GM21447 (cell line): Measurements from ENCODE around the gene CDH4.

Experiments
- ATAC-seq: cut with Tn5 transposase; IDR thresholded peaks from one replicate; pipeline ENCODE4 v1.9.1; 2021; ENCODE audit not compliant: unreplicated experiment

The CDH4 gene

GRCh38 chr20:61891916-61892649 is 640.0 kb downstream of the CDH4 start:
- ATAC-seq: no peak

GRCh38 chr20:61895016-61895415 is 643.0 kb downstream of the CDH4 start:
- no peak for ATAC-seq

- no peak for ATAC-seq
Measured at GRCh38 chr20:61895686-61896057, 643.6 kb downstream of the CDH4 start.

- ATAC-seq: no peak
Measured at GRCh38 chr20:61896058-61896961, 644.2 kb downstream of the CDH4 start.

- no peak for ATAC-seq
Measured at GRCh38 chr20:61897401-61898295, 645.6 kb downstream of the CDH4 start.

- no peak for ATAC-seq
Measured at GRCh38 chr20:61898405-61898804, 646.3 kb downstream of the CDH4 start.

- ATAC-seq: no peak
Measured at GRCh38 chr20:61900011-61900944, 648.2 kb downstream of the CDH4 start.

- ATAC-seq: no peak
Measured at GRCh38 chr20:61900945-61901293, 648.9 kb downstream of the CDH4 start.

- no peak for ATAC-seq
Measured at GRCh38 chr20:61901392-61902220, 649.5 kb downstream of the CDH4 start.

- no peak for ATAC-seq
Measured at GRCh38 chr20:61902221-61902869, 650.3 kb downstream of the CDH4 start.

GRCh38 chr20:61903575-61904340 is 651.7 kb downstream of the CDH4 start:
- no peak for ATAC-seq

- no peak for ATAC-seq
Measured at GRCh38 chr20:61904456-61904855, 652.4 kb downstream of the CDH4 start.

GRCh38 chr20:61905781-61906523 is 653.9 kb downstream of the CDH4 start:
- no peak for ATAC-seq

- ATAC-seq: no peak
Measured at GRCh38 chr20:61907081-61907891, 655.2 kb downstream of the CDH4 start.

- no peak for ATAC-seq
Measured at GRCh38 chr20:61908057-61909026, 656.3 kb downstream of the CDH4 start.
